ENCODE data around the gene TM9SF3. TPM values are rescaled to one million over a fixed set of nuclear protein-coding genes. Genes with fewer than 3 reads are reported as not detected.

TM9SF3 gene
- total RNA-seq, result 109 and 120 TPM in 2 replicates

DNA sequence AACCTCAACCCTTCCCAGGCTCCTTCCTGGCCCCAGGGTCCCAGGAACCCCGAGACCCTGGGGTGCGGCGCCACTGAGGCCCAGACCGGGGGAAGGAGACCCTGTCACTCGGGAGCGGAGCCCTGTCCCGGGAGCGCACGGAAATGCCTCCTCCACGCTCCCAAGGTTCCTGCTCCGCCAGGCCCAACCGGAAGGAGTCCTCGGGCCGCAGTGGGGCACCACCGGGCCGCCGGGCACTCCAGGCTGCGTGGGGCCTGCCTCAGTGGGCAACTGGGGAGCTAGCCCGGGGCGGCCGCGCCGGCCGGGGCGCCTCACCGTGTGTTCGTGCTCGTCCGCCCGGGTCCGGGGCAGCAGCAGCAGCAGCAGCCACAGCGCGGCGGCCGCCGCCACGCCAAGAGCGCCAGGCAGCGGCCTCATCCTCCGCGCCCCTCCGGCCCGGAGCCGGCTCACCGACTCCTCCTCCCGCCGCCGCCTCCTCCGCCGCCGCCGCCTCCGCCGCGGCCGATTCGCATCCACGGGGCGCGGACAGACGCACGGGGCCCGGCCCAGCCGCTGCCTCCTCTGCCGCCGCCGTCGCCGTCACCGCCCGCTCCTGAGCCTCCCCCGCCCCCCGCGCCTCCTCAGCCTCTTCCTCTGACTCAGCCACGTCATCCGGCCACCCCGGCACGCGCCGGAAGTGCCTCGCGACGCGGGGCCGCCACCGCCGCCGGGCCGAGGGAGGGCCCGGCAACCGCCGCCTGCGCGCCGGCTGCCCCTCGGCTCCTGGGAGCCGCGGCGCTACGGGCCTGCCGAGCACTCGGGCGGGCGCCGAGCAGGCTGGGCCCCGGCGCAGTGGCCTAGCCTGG is at the start of gene TM9SF3:
TSS of gene TM9SF3 (minus strand) at position 594 of the 845 bp plus-strand sequence. CDS start at position 417, 177 bp downstream.

DNA sequence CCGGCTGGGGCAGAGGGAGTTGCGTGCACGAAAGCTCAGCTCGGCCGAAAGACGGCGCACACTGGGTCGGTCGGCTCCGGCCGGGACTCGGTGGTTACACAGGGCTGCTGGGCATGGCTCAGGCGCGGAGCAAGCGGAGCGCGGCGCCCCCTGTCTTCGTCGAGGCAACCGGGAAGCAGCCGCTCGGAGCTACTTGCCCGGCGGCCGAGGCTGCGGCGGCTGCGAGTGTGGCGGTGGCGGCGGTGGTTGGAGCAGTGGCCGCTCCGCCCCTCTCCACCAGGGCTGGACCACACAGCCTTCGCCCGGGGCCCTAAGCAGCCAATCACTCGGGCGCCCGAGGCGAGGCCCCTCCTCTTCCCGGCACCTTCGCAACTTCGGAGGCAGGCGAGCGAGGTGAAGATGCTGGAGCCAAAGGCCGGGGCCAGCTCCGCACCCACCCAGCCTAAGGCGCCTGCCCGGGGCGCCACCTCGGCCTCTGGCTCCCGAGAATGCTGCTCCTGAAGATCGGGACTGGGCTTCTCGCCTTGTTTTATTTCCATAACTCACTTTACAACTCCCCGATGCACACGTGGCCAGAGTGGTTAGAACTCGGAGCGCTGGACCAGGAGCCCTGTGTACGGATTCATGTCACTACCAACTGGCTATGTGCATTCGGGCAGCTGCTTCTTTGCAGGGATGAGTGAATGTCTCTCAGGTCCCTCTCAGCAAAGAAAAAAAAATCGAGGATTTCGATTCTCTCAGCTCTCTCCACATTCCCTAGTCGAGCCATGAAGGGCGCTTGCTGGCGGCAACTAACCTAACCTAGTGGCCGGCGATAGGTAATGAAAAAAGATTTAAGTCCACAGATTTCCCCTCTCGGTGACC is 72.9 kb downstream of the TM9SF3 start, which contains the start of gene TLL2:
TSS of gene TLL2 (minus strand) at position 229 of the 864 bp plus-strand sequence. CDS start 241 bp downstream, outside the sequence.

Other genes with a start within 250 kb of the TM9SF3 start
- not detected in 2 replicates for gene OPALIN, start 228.0 kb downstream of the TM9SF3 start, total RNA-seq
- gene TLL2, start 73.1 kb downstream of the TM9SF3 start, total RNA-seq, result 0.09 TPM in 2 replicates
- gene PIK3AP1, start 133.5 kb upstream of the TM9SF3 start, total RNA-seq, result under 0.01 and 0.18 TPM in 2 replicates
- gene LCOR, start 245.3 kb upstream of the TM9SF3 start, total RNA-seq, result 16.9 and 19.3 TPM in 2 replicates

Measured in endothelial cell of coronary artery (primary cell).